HFFc6 (cell line): Measurements from ENCODE around the gene ATP5MC2. TPM values are rescaled to one million over a fixed set of nuclear protein-coding genes. Genes with fewer than 3 reads are reported as not detected.

ENCODE experiments used
- DNase-seq: peaks from one replicate; pipeline ENCODE4 v3.0.0-alpha.2; 2018
- H3K27ac Mint-ChIP-seq: 2 replicates; pipeline ENCODE4 v1.8.0; 2020; ENCODE audit warnings: mild to moderate bottlenecking, mixed read lengths
- H3K27me3 Mint-ChIP-seq: 2 replicates; pipeline ENCODE4 v1.8.0; 2021; ENCODE audit warnings: mild to moderate bottlenecking, moderate library complexity, mixed read lengths; ENCODE audit not compliant: insufficient read depth
- H3K36me3 Mint-ChIP-seq: 2 replicates; pipeline ENCODE4 v1.8.0; 2021; ENCODE audit warnings: low read depth, mixed read lengths
- H3K4me1 Mint-ChIP-seq: 2 replicates; pipeline ENCODE4 v1.8.0; 2020; ENCODE audit warnings: low read depth, mixed read lengths
- H3K4me3 Mint-ChIP-seq: 2 replicates; pipeline ENCODE4 v1.8.0; 2020; ENCODE audit warnings: mild to moderate bottlenecking, moderate library complexity, mixed read lengths
- H3K9me3 Mint-ChIP-seq: 2 replicates; pipeline ENCODE4 v1.8.0; 2020; ENCODE audit warnings: mild to moderate bottlenecking, mixed read lengths
- CTCF ChIP-seq: fragments of 200-600 bp; sonication (generic); IDR thresholded peaks from 2 replicates; pipeline ENCODE4 v1.5.0; 2021; ENCODE audit warnings: antibody characterized with exemption, mild to moderate bottlenecking
- total RNA-seq, 6 experiments: library from RNA; stranded (reverse); fragmentation: NEBNext Ultra II Directional; extraction: Animal tissue kit (Norgen Biotek cat#: 25700); gene quantifications; 2 replicates in 1 of 6; 3 replicates in 5 of 6; pipeline ENCODE4 v1.2.3, GENCODE V29; 2021

Gene ATP5MC2
- total RNA-seq, 6 experiments from 2014 or later: 257 to 366 (median 308) TPM

DNA sequence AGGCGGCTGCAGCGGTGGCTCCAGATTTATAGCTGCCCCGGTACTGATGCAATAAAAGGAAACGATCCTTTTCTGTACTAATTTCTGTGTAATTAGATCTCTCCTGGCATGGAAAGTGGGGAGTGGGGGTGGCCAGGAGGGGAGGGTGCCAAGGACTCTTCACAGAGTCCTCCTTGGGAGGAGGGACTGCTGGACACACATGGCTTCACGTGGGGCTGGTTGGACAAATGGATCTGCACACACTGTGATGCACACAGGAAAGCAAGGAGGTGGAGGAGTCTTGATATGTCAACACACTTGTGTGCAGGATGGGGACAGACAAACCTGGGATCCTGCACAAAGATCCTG lies 23.8 kb upstream of the ATP5MC2 start:
- peaks cover 43% of the 10 kb centered on the region for H3K27me3 Mint-ChIP-seq
- TF ChIP-seq CTCF: no peak
- no peaks in the 10 kb centered on the region for H3K9me3 Mint-ChIP-seq
- no peak overlapping the region for H3K27ac Mint-ChIP-seq
- peaks cover 39% of the 10 kb centered on the region for H3K4me1 Mint-ChIP-seq
- no peak for DNase-seq
- no peaks in the 10 kb centered on the region for H3K36me3 Mint-ChIP-seq
- no peak overlapping the region for H3K4me3 Mint-ChIP-seq

- Mint-ChIP-seq H3K27me3 (peaks cover 42% of the 10 kb centered on the region), H3K4me1 (peaks cover 41% of the 10 kb centered on the region), H3K9me3 (no peaks in the 10 kb centered on the region), H3K36me3 (no peaks in the 10 kb centered on the region), H3K27ac (no peak overlapping the region), H3K4me3 (no peak overlapping the region)
- no peak for DNase-seq
- TF ChIP-seq CTCF: no peak
Measured at GRCh38 chr12:53698948-53699677, 23.2 kb upstream of the ATP5MC2 start.

- Mint-ChIP-seq H3K27me3 (peaks cover 42% of the 10 kb centered on the region), H3K36me3 (no peaks in the 10 kb centered on the region; the same call in 1 of the 2 replicates), H3K27ac (no peak overlapping the region), H3K4me1 (peaks cover 30% of the 10 kb centered on the region), H3K9me3 (no peaks in the 10 kb centered on the region), H3K4me3 (no peak overlapping the region; the same call in 1 of the 2 replicates)
- no peak for TF ChIP-seq CTCF
- no peak for DNase-seq
Measured at GRCh38 chr12:53696655-53697331, 20.9 kb upstream of the ATP5MC2 start.

DNA sequence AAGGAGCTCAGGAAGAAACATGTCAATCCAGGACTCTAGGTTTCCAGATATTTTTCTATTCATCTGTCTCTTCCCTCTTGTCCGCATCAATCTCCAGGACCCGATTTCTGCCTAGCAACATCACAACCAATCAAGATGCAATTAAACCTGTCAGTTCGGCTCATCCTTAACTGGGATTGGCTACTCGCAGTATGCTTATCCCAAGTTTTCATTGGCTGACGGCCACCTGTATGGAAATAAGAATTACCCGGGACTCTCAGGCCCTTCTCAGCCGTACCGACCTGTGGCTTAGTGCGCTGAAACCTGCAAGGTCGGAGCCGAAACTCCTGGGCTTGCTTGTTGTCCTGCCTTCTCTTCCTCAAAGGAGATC lies 20.4 kb upstream of the ATP5MC2 start:
- H3K9me3 Mint-ChIP-seq: no peaks in the 10 kb centered on the region
- TF ChIP-seq CTCF: no peak
- peaks cover 45% of the 10 kb centered on the region for H3K27me3 Mint-ChIP-seq
- no peaks in the 10 kb centered on the region; the same call in 1 of the 2 replicates for H3K36me3 Mint-ChIP-seq
- H3K4me3 Mint-ChIP-seq: peak overlapping the region; percentile 44
- peak overlapping the region; percentile 69 for H3K27ac Mint-ChIP-seq
- peak; percentile 74 for DNase-seq
- peaks cover 28% of the 10 kb centered on the region for H3K4me1 Mint-ChIP-seq

DNA sequence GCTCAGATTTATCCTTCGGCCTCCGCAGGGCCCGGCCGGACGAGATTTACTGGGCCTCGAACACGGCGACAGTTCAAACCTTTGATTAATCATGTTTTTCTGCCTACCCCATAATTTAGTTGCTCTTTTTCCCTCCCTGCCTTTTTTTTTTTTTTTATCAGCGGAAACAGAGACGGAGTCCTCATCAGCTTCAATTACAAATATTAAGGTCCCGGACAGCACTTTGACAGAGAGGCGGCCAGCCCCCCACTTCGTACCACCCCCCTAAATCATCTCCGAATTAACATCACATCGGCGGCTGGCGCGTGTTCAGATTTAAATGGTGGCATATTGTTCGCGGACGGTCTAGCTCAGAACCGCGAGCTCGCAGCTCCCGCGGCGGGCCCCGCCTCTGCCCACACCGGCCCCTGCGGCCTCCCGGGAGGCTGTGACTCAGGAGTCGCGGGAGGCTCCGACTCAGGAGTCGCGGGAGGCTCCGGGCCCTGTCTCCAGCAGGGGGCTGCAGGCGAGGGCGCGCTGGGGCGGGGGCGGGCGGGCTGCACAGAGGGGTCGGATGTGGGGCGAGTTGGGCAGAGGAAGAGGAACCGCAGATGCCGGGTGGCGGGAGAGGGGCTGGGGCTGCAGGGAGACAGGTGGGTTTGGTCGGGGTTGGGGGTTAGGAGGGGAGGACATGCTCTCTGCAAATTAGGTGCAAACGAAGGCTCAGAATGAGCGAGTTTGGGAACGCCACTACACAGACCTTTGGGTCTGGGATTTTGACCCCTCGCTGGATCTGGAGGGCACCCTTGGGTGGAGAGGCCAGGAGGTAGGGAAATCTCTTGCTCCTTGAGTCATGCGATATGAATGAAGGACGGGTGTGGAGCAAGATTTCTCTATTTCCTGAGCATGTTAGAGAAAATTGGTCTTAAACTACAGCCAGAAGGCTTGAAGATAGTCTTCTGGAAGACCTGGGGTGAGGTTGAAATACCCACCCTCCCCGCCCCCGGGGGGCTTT lies 19.6 kb upstream of the ATP5MC2 start:
- DNase-seq: peak; percentile 47
- TF ChIP-seq CTCF: peak; percentile 62
- peak overlapping the region; percentile 82 for H3K4me3 Mint-ChIP-seq

More for the DNA sequence above, 19.6 kb upstream of the ATP5MC2 start:
- Mint-ChIP-seq H3K9me3 (no peaks in the 10 kb centered on the region), H3K4me1 (peaks cover 28% of the 10 kb centered on the region), H3K36me3 (no peaks in the 10 kb centered on the region; the same call in 1 of the 2 replicates), H3K27ac (peak overlapping the region; percentile 69), H3K27me3 (peaks cover 50% of the 10 kb centered on the region)
